NCI-H524 (cell line): Measurements from ENCODE around the gene SPINK7.

Experiments
- DNase-seq, 2 experiments: peaks; one replicate each; lab custom pipeline; 2025; lab: John Stamatoyannopoulos, UW

Gene SPINK7

DNA sequence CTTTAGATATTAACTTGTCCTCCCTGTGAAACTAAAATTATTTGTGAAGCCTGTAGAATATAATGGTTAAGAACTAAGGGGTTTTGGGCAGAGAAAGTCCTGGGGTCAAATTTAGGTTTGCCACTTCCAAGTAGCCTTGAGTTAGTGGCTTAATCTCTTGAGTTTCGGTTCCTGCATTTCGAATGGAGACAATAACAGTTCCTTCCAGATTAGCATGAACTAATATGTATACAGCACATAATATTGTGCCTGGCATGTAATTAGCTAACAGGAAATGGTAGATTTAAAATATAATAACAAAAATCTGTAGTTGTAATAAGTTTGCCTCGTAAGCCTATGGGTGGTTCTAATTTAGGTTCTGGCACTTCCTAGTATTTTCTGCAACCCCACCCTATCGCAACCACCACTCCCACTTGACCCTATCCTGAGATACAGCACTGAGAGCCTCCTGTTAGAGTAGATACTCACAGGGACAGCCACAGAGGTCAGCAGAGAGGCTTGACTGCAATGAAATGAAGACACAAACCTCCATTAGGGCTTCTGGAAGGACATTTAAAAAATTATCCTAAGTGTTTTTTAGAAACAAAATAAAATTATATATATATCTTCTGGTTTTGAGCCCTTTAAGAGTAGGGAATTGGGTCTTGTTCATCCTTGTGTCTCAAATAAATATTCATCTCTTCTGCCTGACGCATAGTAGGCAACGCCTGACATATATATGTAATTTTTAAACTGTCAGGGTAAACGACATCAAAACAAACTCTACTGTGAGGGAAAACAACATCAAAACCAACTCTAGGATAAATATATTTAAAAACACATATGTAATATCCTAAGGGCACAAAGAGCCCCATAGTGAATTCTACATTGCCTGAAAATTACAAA is 31.6 kb downstream of the SPINK7 start:
- DNase-seq, result no peak

DNA sequence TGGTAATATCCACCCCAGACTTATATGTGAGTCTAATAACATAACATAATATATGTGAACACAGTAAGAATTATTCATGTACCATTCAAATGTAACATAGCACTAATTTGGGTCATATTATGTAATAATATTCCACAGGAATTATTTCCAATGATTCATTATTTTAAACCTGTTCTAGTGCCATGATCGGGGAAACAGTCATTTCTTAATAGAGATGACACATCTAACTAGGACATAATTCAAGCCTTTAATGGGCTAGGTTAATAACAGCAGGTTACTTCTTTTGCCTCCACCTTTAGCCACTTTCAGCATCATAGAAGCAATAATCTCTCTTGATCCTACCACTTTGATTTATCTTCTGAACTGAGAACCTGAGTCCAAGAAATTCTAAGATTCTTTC is 35.5 kb downstream of the SPINK7 start:
- no peak for DNase-seq

DNA sequence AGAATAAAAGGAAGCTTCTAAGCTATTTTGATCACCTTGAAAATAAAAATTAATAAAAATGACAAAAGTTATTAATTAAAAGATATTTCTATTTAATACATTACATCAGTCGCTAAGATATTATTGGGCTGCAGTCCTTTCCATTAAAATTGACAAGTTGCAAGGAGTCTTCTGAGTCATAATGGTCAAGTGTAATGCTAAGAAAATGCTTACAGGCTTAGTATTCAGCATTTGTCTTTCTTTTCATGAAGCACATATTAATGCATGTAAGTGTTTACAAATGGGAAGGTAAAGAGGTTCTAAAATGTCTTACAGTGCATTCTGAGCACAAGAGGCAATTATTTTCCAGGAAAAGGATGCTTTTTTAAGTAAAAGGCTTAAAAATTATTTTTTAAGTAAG is 40.5 kb downstream of the SPINK7 start:
- no peak for DNase-seq

DNA sequence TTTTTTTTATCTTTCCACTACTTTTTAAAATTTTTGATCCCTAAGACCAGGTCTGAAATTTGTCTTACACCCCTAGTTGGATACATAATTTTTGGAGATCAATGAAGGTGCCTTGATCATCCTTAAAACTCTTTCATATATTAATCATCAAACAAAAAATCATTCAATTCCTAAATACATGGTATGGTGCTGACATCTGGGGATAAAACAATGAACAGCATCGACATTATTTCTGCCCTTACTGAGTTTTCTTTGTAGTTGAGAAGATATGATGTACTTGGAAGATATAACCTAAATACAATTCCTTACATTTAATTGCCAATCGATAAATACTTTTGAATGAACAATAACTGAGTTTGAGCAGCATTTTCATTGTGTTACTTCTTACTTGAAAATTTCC is 41.4 kb downstream of the SPINK7 start:
- no peak for DNase-seq

DNA sequence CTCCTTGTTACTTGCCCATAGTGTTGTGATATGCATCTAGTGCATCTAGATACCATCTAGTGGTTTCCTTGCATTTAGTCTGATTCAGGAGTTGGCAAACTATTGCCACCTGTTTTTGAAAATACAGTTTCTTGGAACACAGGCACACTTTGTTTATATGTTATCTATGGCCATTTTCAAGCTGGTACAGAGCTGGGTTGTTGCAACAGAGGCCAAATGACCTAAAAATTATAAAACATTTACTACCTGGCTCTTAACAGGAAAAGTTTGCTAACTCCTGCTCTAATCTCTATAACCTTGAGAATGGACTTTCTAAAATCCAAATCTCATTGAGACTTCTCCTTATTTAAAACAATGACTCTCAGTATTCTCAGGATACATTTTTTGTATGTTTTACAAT is 52.1 kb downstream of the SPINK7 start:
- DNase-seq, result no peak
